Astrocyte (in vitro differentiated cells and primary cell): ENCODE results near the gene IFNA16. TPM values are rescaled to one million over a fixed set of nuclear protein-coding genes. Genes with fewer than 3 reads are reported as not detected.

Experiments used
- DNase-seq: peaks from one replicate; pipeline ENCODE4 v3.0.0-alpha.2; 2010; ENCODE audit warnings: low read depth
- FAIRE-seq: peaks from 2 replicates; lab custom pipeline; 2011; peaks lifted over from hg19 to GRCh38; lab: Jason Lieb, UNC
- H2AFZ ChIP-seq: 2 replicates; pipeline ENCODE4 v1.6.0; 2012; ENCODE audit warnings: low read depth, low read length, inconsistent platforms
- H3K27ac ChIP-seq: 2 replicates; pipeline ENCODE4 v1.5.1; 2011; ENCODE audit warnings: low read depth, low read length, inconsistent platforms
- H3K27me3 ChIP-seq: 2 replicates; pipeline ENCODE4 v1.6.0; 2011; ENCODE audit warnings: low read length, inconsistent platforms; ENCODE audit not compliant: insufficient read depth
- H3K36me3 ChIP-seq: 2 replicates; pipeline ENCODE4 v1.5.1; 2011; ENCODE audit warnings: low read length, inconsistent platforms; ENCODE audit not compliant: insufficient read depth
- H3K4me1 ChIP-seq: 2 replicates; pipeline ENCODE4 v1.5.1; 2011; ENCODE audit warnings: low read length, inconsistent platforms; ENCODE audit not compliant: insufficient read depth
- H3K4me2 ChIP-seq: 2 replicates; pipeline ENCODE4 v1.6.0; 2012; ENCODE audit warnings: low read length, inconsistent platforms
- H3K4me3 ChIP-seq: 2 replicates; pipeline ENCODE4 v1.5.1; 2011; ENCODE audit warnings: low read depth, mild to moderate bottlenecking, low read length, inconsistent platforms; ENCODE audit not compliant: insufficient read depth
- H3K79me2 ChIP-seq: 2 replicates; pipeline ENCODE4 v1.6.0; 2012; ENCODE audit warnings: mild to moderate bottlenecking, low read length, inconsistent platforms; ENCODE audit not compliant: insufficient read depth
- H3K9ac ChIP-seq: 2 replicates; pipeline ENCODE4 v1.6.0; 2012; ENCODE audit warnings: mild to moderate bottlenecking, low read length, inconsistent platforms
- H3K9me3 ChIP-seq: 2 replicates; pipeline ENCODE4 v1.5.1; 2012; ENCODE audit warnings: low read depth, mild to moderate bottlenecking, low read length, inconsistent platforms; ENCODE audit not compliant: insufficient read depth
- H4K20me1 ChIP-seq: 2 replicates; pipeline ENCODE4 v1.6.0; 2012; ENCODE audit warnings: low read length, inconsistent platforms; ENCODE audit not compliant: insufficient read depth
- H3K27ac Mint-ChIP-seq: one replicate; pipeline ENCODE4 v1.8.0; 2021; ENCODE audit warnings: mild to moderate bottlenecking, mixed read lengths; ENCODE audit not compliant: unreplicated experiment
- H3K27me3 Mint-ChIP-seq: one replicate; pipeline ENCODE4 v1.8.0; 2021; ENCODE audit warnings: low read depth, mixed read lengths; ENCODE audit not compliant: unreplicated experiment
- H3K36me3 Mint-ChIP-seq: one replicate; pipeline ENCODE4 v1.8.0; 2021; ENCODE audit warnings: low read depth, mixed read lengths; ENCODE audit not compliant: unreplicated experiment
- H3K4me1 Mint-ChIP-seq: one replicate; pipeline ENCODE4 v1.8.0; 2021; ENCODE audit warnings: low read depth, mixed read lengths; ENCODE audit not compliant: unreplicated experiment
- H3K4me3 Mint-ChIP-seq: one replicate; pipeline ENCODE4 v1.8.0; 2021; ENCODE audit warnings: mild to moderate bottlenecking, moderate library complexity, mixed read lengths; ENCODE audit not compliant: unreplicated experiment
- H3K9me3 Mint-ChIP-seq: one replicate; pipeline ENCODE4 v1.8.0; 2021; ENCODE audit warnings: mild to moderate bottlenecking, mixed read lengths; ENCODE audit not compliant: unreplicated experiment
- EZH2 ChIP-seq: IDR thresholded peaks from 2 replicates; pipeline ENCODE4 v1.6.1; 2012; ENCODE audit warnings: mild to moderate bottlenecking, low read length, inconsistent platforms; ENCODE audit not compliant: insufficient read depth
- total RNA-seq: library from RNA; stranded (reverse); gene quantifications from 2 replicates; pipeline ENCODE4 v1.2.1, GENCODE V29; 2021
- TF ChIP-seq, protein P1 (sequence below): IDR thresholded peaks from 2 replicates; pipeline ENCODE4 v1.5.1; 2011; ENCODE audit warnings: low read depth, mild to moderate bottlenecking, inconsistent platforms, low read length, moderate library complexity; ENCODE audit not compliant: insufficient read depth

The IFNA16 gene
- total RNA-seq, 1 donor from 2014 or later, result not detected

DNA sequence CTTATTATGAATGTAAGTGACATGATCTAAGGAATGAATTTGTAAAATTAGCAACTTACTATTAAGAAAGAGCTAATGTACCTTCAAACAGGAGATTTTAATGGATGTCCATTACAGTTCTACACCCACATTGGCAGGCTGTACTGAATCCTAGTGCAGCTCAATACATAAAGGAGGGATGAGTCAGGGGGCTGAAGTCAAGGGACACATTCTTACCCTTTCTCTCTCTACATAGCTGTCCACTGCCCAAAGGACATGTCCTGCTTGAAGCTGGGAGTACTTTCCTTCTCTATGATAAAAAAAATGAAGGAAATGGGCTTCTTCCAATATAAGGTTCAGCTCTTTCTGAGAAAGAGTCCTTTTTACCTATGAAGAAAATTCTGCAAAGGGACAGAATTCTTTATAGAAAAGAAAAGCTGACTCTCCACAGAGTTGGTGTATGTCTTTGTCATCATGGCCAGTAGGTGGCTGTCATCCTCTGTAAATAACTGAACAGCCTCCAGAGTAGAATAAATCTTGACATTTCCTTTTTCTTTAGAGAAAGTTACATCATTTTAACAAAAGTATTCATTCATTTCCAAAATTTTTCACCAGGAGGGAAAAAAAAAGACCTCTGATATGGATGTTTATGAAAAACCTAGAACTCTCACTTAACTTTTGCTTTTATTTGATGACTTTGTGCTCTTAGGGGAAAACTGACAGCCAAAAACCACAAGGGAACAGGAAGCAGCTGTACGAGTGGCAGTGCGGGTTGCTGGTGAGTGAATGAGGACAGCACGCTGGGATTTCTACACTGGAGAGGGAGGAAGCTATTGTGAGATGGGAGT lies 35.8 kb upstream of the IFNA16 start:
- H3K79me2 ChIP-seq, result no peaks in the 10 kb centered on the region
- no peaks in the 10 kb centered on the region for H4K20me1 ChIP-seq
- Mint-ChIP-seq H3K27me3 (peaks cover 29% of the 10 kb centered on the region), H3K9me3 (no peaks in the 10 kb centered on the region), H3K27ac (peak overlapping the region; percentile 44), H3K36me3 (no peaks in the 10 kb centered on the region), H3K4me3 (peak overlapping the region; percentile 73), H3K4me1 (peaks cover 4% of the 10 kb centered on the region)
- H3K36me3 ChIP-seq, result no peaks in the 10 kb centered on the region
- H2AFZ ChIP-seq, result peak overlapping the region; percentile 53
- FAIRE-seq, result no peak
- peak overlapping the region; percentile 81 for H3K4me2 ChIP-seq
- no peaks in the 10 kb centered on the region for H3K4me1 ChIP-seq
- H3K27me3 ChIP-seq, result peaks cover 34% of the 10 kb centered on the region
- H3K9me3 ChIP-seq, result no peaks in the 10 kb centered on the region
- no peak overlapping the region for H3K9ac ChIP-seq
- peak; percentile 16 for DNase-seq
- no peak for TF ChIP-seq EZH2
- TF ChIP-seq, protein P1, sequence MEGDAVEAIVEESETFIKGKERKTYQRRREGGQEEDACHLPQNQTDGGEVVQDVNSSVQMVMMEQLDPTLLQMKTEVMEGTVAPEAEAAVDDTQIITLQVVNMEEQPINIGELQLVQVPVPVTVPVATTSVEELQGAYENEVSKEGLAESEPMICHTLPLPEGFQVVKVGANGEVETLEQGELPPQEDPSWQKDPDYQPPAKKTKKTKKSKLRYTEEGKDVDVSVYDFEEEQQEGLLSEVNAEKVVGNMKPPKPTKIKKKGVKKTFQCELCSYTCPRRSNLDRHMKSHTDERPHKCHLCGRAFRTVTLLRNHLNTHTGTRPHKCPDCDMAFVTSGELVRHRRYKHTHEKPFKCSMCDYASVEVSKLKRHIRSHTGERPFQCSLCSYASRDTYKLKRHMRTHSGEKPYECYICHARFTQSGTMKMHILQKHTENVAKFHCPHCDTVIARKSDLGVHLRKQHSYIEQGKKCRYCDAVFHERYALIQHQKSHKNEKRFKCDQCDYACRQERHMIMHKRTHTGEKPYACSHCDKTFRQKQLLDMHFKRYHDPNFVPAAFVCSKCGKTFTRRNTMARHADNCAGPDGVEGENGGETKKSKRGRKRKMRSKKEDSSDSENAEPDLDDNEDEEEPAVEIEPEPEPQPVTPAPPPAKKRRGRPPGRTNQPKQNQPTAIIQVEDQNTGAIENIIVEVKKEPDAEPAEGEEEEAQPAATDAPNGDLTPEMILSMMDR, result peak; percentile 59
- H3K4me3 ChIP-seq, result no peak overlapping the region
- no peak overlapping the region for H3K27ac ChIP-seq

DNA sequence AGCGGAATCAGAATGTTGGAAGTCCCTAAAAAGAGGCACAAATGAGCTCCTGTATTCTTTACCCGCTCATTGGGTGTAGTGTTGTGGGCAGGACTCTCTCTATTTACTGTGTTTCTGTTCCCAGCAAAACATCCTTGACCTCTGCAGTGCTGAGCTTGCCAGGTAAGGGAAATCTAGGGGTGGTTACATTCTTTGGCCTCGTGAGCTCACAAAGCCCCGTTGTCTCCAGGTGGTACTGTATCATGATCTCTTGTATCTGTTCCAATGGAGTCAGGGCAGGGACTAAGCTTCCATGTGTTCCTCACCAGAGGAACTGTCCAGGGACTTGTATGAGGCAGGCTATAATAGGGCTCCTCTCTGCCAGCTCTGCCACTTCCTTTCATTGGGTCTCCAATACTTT lies 34.5 kb upstream of the IFNA16 start:
- Mint-ChIP-seq H3K9me3 (no peaks in the 10 kb centered on the region), H3K27ac (no peak overlapping the region)

More for the DNA sequence above, 34.5 kb upstream of the IFNA16 start:
- H3K4me1 ChIP-seq, result no peaks in the 10 kb centered on the region
- H3K27ac ChIP-seq, result no peak overlapping the region
- H2AFZ ChIP-seq, result no peak overlapping the region
- peaks cover 4% of the 10 kb centered on the region for H3K4me1 Mint-ChIP-seq
- no peak overlapping the region for H3K4me3 Mint-ChIP-seq
- H3K4me2 ChIP-seq, result no peak overlapping the region
- no peak overlapping the region for H3K4me3 ChIP-seq
- FAIRE-seq, result no peak
- H3K9me3 ChIP-seq, result no peaks in the 10 kb centered on the region
- no peaks in the 10 kb centered on the region for H3K36me3 ChIP-seq
- peaks cover 28% of the 10 kb centered on the region for H3K27me3 ChIP-seq
- peaks cover 24% of the 10 kb centered on the region for H3K27me3 Mint-ChIP-seq
- no peaks in the 10 kb centered on the region for H3K79me2 ChIP-seq
- H4K20me1 ChIP-seq, result no peaks in the 10 kb centered on the region
- no peak overlapping the region for H3K9ac ChIP-seq
- H3K36me3 Mint-ChIP-seq, result no peaks in the 10 kb centered on the region
- DNase-seq, result no peak
- TF ChIP-seq, protein P1, result no peak
- TF ChIP-seq EZH2, result no peak
